ENCODE data around the gene B4GALT3.
A peak's percentile ranks its signal among the peaks of the same experiment; 100 is the strongest.

B4GALT3 gene

GRCh38 chr1:161158316-161159010 is 18.8 kb downstream of the B4GALT3 start:
- Histone ChIP-seq H3K27ac (ENCODE audit: low read length) (no peak overlapping the region), H3K9ac (ENCODE audit: low read depth, low read length) (peak overlapping the region; percentile 78; the same call in 1 of the 2 replicates), H3K4me3 (ENCODE audit: low read length) (peak overlapping the region; percentile 85), H3K36me3 (ENCODE audit: insufficient read depth, low read depth, low read length) (peaks cover 38% of the 10 kb centered on the region), H3K4me1 (ENCODE audit: insufficient read depth, low read length) (no peaks in the 10 kb centered on the region), H3K27me3 (ENCODE audit: insufficient read depth, low read length) (no peaks in the 10 kb centered on the region), H3K9me3 (ENCODE audit: insufficient read depth, low read depth, low read length) (no peaks in the 10 kb centered on the region)

- Histone ChIP-seq H3K27me3 (ENCODE audit: insufficient read depth, low read length) (no peaks in the 10 kb centered on the region), H3K9me3 (ENCODE audit: insufficient read depth, low read depth, low read length) (no peaks in the 10 kb centered on the region), H3K36me3 (ENCODE audit: insufficient read depth, low read depth, low read length) (peaks cover 32% of the 10 kb centered on the region), H3K4me1 (ENCODE audit: insufficient read depth, low read length) (no peaks in the 10 kb centered on the region), H3K4me3 (ENCODE audit: low read length) (no peak overlapping the region), H3K9ac (ENCODE audit: low read depth, low read length) (no peak overlapping the region), H3K27ac (ENCODE audit: low read length) (no peak overlapping the region)
These were observed 19.4 kb downstream of the B4GALT3 start for GRCh38 chr1:161157867-161158266.

- Histone ChIP-seq H3K4me3 (ENCODE audit: low read length) (peak within 1 kb of the TSS; percentile 87), H3K9me3 (ENCODE audit: insufficient read depth, low read depth, low read length) (no peaks in the 10 kb centered on the region), H3K9ac (ENCODE audit: low read depth, low read length) (peak within 1 kb of the TSS; percentile 99), H3K36me3 (ENCODE audit: insufficient read depth, low read depth, low read length) (peaks cover 20% of the 10 kb centered on the region), H3K27me3 (ENCODE audit: insufficient read depth, low read length) (no peaks in the 10 kb centered on the region), H3K4me1 (ENCODE audit: insufficient read depth, low read length) (no peaks in the 10 kb centered on the region), H3K27ac (ENCODE audit: low read length) (peak within 1 kb of the TSS; percentile 84)
These were observed 23.5 kb downstream of the B4GALT3 start, which contains the start of gene UFC1 for GRCh38 chr1:161153682-161154337. TSS of gene UFC1 (plus strand) at chr1:161153978. CDS start at chr1:161153998, 20 bp downstream.

- Histone ChIP-seq H3K36me3 (ENCODE audit: insufficient read depth, low read depth, low read length) (peaks cover 15% of the 10 kb centered on the region), H3K9ac (ENCODE audit: low read depth, low read length) (peak overlapping the region; percentile 99; the same call in 1 of the 2 replicates), H3K27me3 (ENCODE audit: insufficient read depth, low read length) (no peaks in the 10 kb centered on the region), H3K9me3 (ENCODE audit: insufficient read depth, low read depth, low read length) (no peaks in the 10 kb centered on the region), H3K27ac (ENCODE audit: low read length) (peak overlapping the region; percentile 84), H3K4me3 (ENCODE audit: low read length) (peak overlapping the region; percentile 87), H3K4me1 (ENCODE audit: insufficient read depth, low read length) (no peaks in the 10 kb centered on the region)
These were observed 24.1 kb downstream of the B4GALT3 start for GRCh38 chr1:161153176-161153575.

GRCh38 chr1:161145832-161146231 is 31.5 kb downstream of the B4GALT3 start:
- Histone ChIP-seq H3K4me1 (ENCODE audit: insufficient read depth, low read length) (no peaks in the 10 kb centered on the region), H3K27me3 (ENCODE audit: insufficient read depth, low read length) (no peaks in the 10 kb centered on the region), H3K27ac (ENCODE audit: low read length) (no peak overlapping the region)

GRCh38 chr1:161140755-161141400 is 36.4 kb downstream of the B4GALT3 start:
- Histone ChIP-seq H3K9me3 (ENCODE audit: insufficient read depth, low read depth, low read length) (no peaks in the 10 kb centered on the region), H3K27ac (ENCODE audit: low read length) (no peak overlapping the region), H3K9ac (ENCODE audit: low read depth, low read length) (no peak overlapping the region), H3K4me3 (ENCODE audit: low read length) (no peak overlapping the region), H3K36me3 (ENCODE audit: insufficient read depth, low read depth, low read length) (peaks cover 5% of the 10 kb centered on the region; the same call in 1 of the 2 replicates), H3K4me1 (ENCODE audit: insufficient read depth, low read length) (no peaks in the 10 kb centered on the region), H3K27me3 (ENCODE audit: insufficient read depth, low read length) (no peaks in the 10 kb centered on the region)

More at GRCh38 chr1:161145832-161146231, 31.5 kb downstream of the B4GALT3 start:
- H3K9me3 ChIP-seq (ENCODE audit: insufficient read depth, low read depth, low read length) = no peaks in the 10 kb centered on the region
- H3K4me3 ChIP-seq (ENCODE audit: low read length) = no peak overlapping the region
- no peaks in the 10 kb centered on the region for H3K36me3 ChIP-seq (ENCODE audit: insufficient read depth, low read depth, low read length)
- no peak overlapping the region for H3K9ac ChIP-seq (ENCODE audit: low read depth, low read length)

GRCh38 chr1:161139766-161140165 is 37.5 kb downstream of the B4GALT3 start:
- H3K27ac ChIP-seq (ENCODE audit: low read length) = no peak overlapping the region
- peaks cover 5% of the 10 kb centered on the region; the same call in 1 of the 2 replicates for H3K36me3 ChIP-seq (ENCODE audit: insufficient read depth, low read depth, low read length)
- no peaks in the 10 kb centered on the region for H3K9me3 ChIP-seq (ENCODE audit: insufficient read depth, low read depth, low read length)
- no peak overlapping the region for H3K4me3 ChIP-seq (ENCODE audit: low read length)
- no peaks in the 10 kb centered on the region for H3K4me1 ChIP-seq (ENCODE audit: insufficient read depth, low read length)
- no peak overlapping the region for H3K9ac ChIP-seq (ENCODE audit: low read depth, low read length)
- no peaks in the 10 kb centered on the region for H3K27me3 ChIP-seq (ENCODE audit: insufficient read depth, low read length)

GRCh38 chr1:161138431-161138830 is 38.9 kb downstream of the B4GALT3 start:
- no peaks in the 10 kb centered on the region for H3K4me1 ChIP-seq (ENCODE audit: insufficient read depth, low read length)
- no peak overlapping the region for H3K9ac ChIP-seq (ENCODE audit: low read depth, low read length)
- H3K27ac ChIP-seq (ENCODE audit: low read length) = no peak overlapping the region
- H3K9me3 ChIP-seq (ENCODE audit: insufficient read depth, low read depth, low read length) = no peaks in the 10 kb centered on the region
- no peak overlapping the region for H3K4me3 ChIP-seq (ENCODE audit: low read length)
- peaks cover 5% of the 10 kb centered on the region; the same call in 1 of the 2 replicates for H3K36me3 ChIP-seq (ENCODE audit: insufficient read depth, low read depth, low read length)
- H3K27me3 ChIP-seq (ENCODE audit: insufficient read depth, low read length) = no peaks in the 10 kb centered on the region

GRCh38 chr1:161137881-161138280 is 39.4 kb downstream of the B4GALT3 start:
- Histone ChIP-seq H3K4me1 (ENCODE audit: insufficient read depth, low read length) (no peaks in the 10 kb centered on the region), H3K27ac (ENCODE audit: low read length) (no peak overlapping the region), H3K27me3 (ENCODE audit: insufficient read depth, low read length) (no peaks in the 10 kb centered on the region)

GRCh38 chr1:161133220-161133740 is 44.0 kb downstream of the B4GALT3 start:
- Histone ChIP-seq H3K9me3 (ENCODE audit: insufficient read depth, low read depth, low read length) (no peaks in the 10 kb centered on the region), H3K27ac (ENCODE audit: low read length) (peak overlapping the region; percentile 62), H3K36me3 (ENCODE audit: insufficient read depth, low read depth, low read length) (peaks cover 27% of the 10 kb centered on the region), H3K4me1 (ENCODE audit: insufficient read depth, low read length) (peaks cover 13% of the 10 kb centered on the region; the same call in 1 of the 2 replicates), H3K4me3 (ENCODE audit: low read length) (peak overlapping the region; percentile 92), H3K9ac (ENCODE audit: low read depth, low read length) (peak overlapping the region; percentile 94), H3K27me3 (ENCODE audit: insufficient read depth, low read length) (no peaks in the 10 kb centered on the region)

More at GRCh38 chr1:161137881-161138280, 39.4 kb downstream of the B4GALT3 start:
- Histone ChIP-seq H3K9ac (ENCODE audit: low read depth, low read length) (no peak overlapping the region), H3K36me3 (ENCODE audit: insufficient read depth, low read depth, low read length) (peaks cover 5% of the 10 kb centered on the region; the same call in 1 of the 2 replicates), H3K4me3 (ENCODE audit: low read length) (no peak overlapping the region), H3K9me3 (ENCODE audit: insufficient read depth, low read depth, low read length) (no peaks in the 10 kb centered on the region)

- H3K9me3 ChIP-seq (ENCODE audit: insufficient read depth, low read depth, low read length) = no peaks in the 10 kb centered on the region
- peaks cover 34% of the 10 kb centered on the region for H3K36me3 ChIP-seq (ENCODE audit: insufficient read depth, low read depth, low read length)
- H3K4me3 ChIP-seq (ENCODE audit: low read length) = peak within 1 kb of the TSS; percentile 92
- H3K27me3 ChIP-seq (ENCODE audit: insufficient read depth, low read length) = no peaks in the 10 kb centered on the region
- peak within 1 kb of the TSS; percentile 94 for H3K9ac ChIP-seq (ENCODE audit: low read depth, low read length)
- H3K27ac ChIP-seq (ENCODE audit: low read length) = peak within 1 kb of the TSS; percentile 94
- H3K4me1 ChIP-seq (ENCODE audit: insufficient read depth, low read length) = peaks cover 13% of the 10 kb centered on the region; the same call in 1 of the 2 replicates
These were observed 44.7 kb downstream of the B4GALT3 start, which contains the start of gene DEDD for GRCh38 chr1:161132410-161133219. TSS of gene DEDD (minus strand) at chr1:161132667. CDS start at chr1:161124462, 8,205 bp downstream.
